NCI-H524 (cell line): ENCODE measurements around the gene OPCML.

Experiments
- DNase-seq, 2 experiments: peaks; one replicate each; lab custom pipeline; 2025; lab: John Stamatoyannopoulos, UW

OPCML gene

GRCh38 chr11:132895340-132895739 is 637.0 kb downstream of the OPCML start:
- DNase-seq, result no peak

GRCh38 chr11:132894606-132895005 is 637.7 kb downstream of the OPCML start:
- DNase-seq, result no peak

- DNase-seq, result no peak
Measured at GRCh38 chr11:132892876-132893275, 639.4 kb downstream of the OPCML start.

- no peak for DNase-seq
Measured at GRCh38 chr11:132888226-132888625, 644.1 kb downstream of the OPCML start.

- peak in 1 of 2 experiments; percentile 37 for DNase-seq
Measured at GRCh38 chr11:132886335-132886734, 646.0 kb downstream of the OPCML start.

GRCh38 chr11:132883241-132883640 is 649.1 kb downstream of the OPCML start:
- DNase-seq, result no peak

- DNase-seq, result no peak
Measured at GRCh38 chr11:132881622-132882021, 650.7 kb downstream of the OPCML start.

GRCh38 chr11:132878111-132878510 is 654.2 kb downstream of the OPCML start:
- DNase-seq, result no peak

- DNase-seq, result no peak
Measured at GRCh38 chr11:132876705-132877104, 655.6 kb downstream of the OPCML start.

GRCh38 chr11:132876239-132876638 is 656.1 kb downstream of the OPCML start:
- no peak for DNase-seq

- DNase-seq, result no peak
Measured at GRCh38 chr11:132874638-132875037, 657.7 kb downstream of the OPCML start.

- DNase-seq, result no peak
Measured at GRCh38 chr11:132873841-132874240, 658.5 kb downstream of the OPCML start.

GRCh38 chr11:132872211-132872610 is 660.1 kb downstream of the OPCML start:
- DNase-seq, result peak in 1 of 2 experiments; percentile 9

- no peak for DNase-seq
Measured at GRCh38 chr11:132866783-132867545, 665.3 kb downstream of the OPCML start.

- no peak for DNase-seq
Measured at GRCh38 chr11:132865623-132866022, 666.7 kb downstream of the OPCML start.

GRCh38 chr11:132864811-132865576 is 667.3 kb downstream of the OPCML start:
- no peak for DNase-seq

- no peak for DNase-seq
Measured at GRCh38 chr11:132862933-132863332, 669.4 kb downstream of the OPCML start.

- no peak for DNase-seq
Measured at GRCh38 chr11:132862137-132862536, 670.2 kb downstream of the OPCML start.

GRCh38 chr11:132859306-132859705 is 673.0 kb downstream of the OPCML start:
- DNase-seq, result no peak

- DNase-seq, result peak in 1 of 2 experiments; percentile 53
Measured at GRCh38 chr11:132858223-132858622, 674.1 kb downstream of the OPCML start.

GRCh38 chr11:132856032-132856431 is 676.3 kb downstream of the OPCML start:
- DNase-seq, result no peak

GRCh38 chr11:132855516-132855915 is 676.8 kb downstream of the OPCML start:
- no peak for DNase-seq

- no peak for DNase-seq
Measured at GRCh38 chr11:132853886-132854285, 678.4 kb downstream of the OPCML start.
